ENCODE results near the gene OPTN.

Gene OPTN

DNA sequence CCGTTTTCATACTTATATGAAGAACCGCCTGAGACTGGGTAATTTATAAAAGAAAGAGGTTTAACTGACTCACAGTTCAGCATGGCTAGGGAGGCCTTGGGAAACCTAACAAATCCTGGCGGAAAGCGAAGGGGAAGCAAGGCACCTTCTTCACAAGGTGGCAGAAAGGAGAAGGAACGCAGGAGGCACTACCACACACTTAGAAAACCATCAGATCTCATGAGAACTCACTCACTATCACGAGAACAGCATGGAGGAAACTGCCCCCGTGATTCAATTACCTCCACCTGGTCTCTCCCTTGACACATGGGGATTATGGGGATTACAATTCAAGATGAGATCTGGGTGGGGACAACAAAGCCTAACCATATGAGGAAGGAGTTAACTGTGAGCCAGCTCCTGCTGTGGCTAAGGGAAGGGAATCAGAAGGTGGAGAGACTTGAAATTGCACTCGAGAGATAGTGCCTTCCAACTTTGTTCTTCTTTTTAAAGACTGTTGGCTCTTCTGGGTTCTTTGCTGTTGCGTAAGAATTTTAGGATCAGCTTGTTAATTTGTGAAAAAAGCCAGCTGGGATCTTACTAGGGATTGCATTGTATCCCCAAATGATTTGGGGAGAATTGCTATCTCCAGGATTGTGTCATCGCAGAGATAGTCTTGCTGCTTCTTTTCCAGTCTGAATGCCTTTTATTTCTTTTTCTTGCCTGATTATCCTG, 21.0 kb downstream of the OPTN start:
- no peak for TF ChIP-seq CTCF (IDR thresholded peaks at IDR 0.05; ENCODE audit: insufficient read depth, low read depth, low read length, missing control alignments)
- DNase-seq (ENCODE audit: low read depth) = no peak
- no peak overlapping the region for H3K4me3 ChIP-seq (ENCODE audit: low read depth, low read length)

- H3K4me3 ChIP-seq (ENCODE audit: low read depth, low read length) = no peak overlapping the region
- DNase-seq (ENCODE audit: low read depth) = no peak
- no peak for TF ChIP-seq CTCF (IDR thresholded peaks at IDR 0.05; ENCODE audit: insufficient read depth, low read depth, low read length, missing control alignments)
Observed at GRCh38 chr10:13121500-13121854, 21.5 kb downstream of the OPTN start.

GRCh38 chr10:13136651-13137050, 36.7 kb downstream of the OPTN start:
- no peak for DNase-seq (ENCODE audit: low read depth)
- TF ChIP-seq CTCF (IDR thresholded peaks at IDR 0.05; ENCODE audit: insufficient read depth, low read depth, low read length, missing control alignments) = no peak
- no peak overlapping the region for H3K4me3 ChIP-seq (ENCODE audit: low read depth, low read length)

GRCh38 chr10:13139150-13139549, 39.2 kb downstream of the OPTN start:
- TF ChIP-seq CTCF (IDR thresholded peaks at IDR 0.05; ENCODE audit: insufficient read depth, low read depth, low read length, missing control alignments) = no peak
- H3K4me3 ChIP-seq (ENCODE audit: low read depth, low read length) = no peak overlapping the region
- no peak for DNase-seq (ENCODE audit: low read depth)

- TF ChIP-seq CTCF (IDR thresholded peaks at IDR 0.05; ENCODE audit: insufficient read depth, low read depth, low read length, missing control alignments) = no peak
- DNase-seq (ENCODE audit: low read depth) = no peak
- H3K4me3 ChIP-seq (ENCODE audit: low read depth, low read length) = no peak overlapping the region
Observed at GRCh38 chr10:13139676-13140075, 39.7 kb downstream of the OPTN start.

GRCh38 chr10:13140627-13141190, 40.7 kb downstream of the OPTN start:
- no peak overlapping the region for H3K4me3 ChIP-seq (ENCODE audit: low read depth, low read length)
- TF ChIP-seq CTCF (IDR thresholded peaks at IDR 0.05; ENCODE audit: insufficient read depth, low read depth, low read length, missing control alignments) = no peak
- no peak for DNase-seq (ENCODE audit: low read depth)

GRCh38 chr10:13143766-13144165, 43.8 kb downstream of the OPTN start:
- no peak overlapping the region for H3K4me3 ChIP-seq (ENCODE audit: low read depth, low read length)
- no peak for DNase-seq (ENCODE audit: low read depth)
- TF ChIP-seq CTCF (IDR thresholded peaks at IDR 0.05; ENCODE audit: insufficient read depth, low read depth, low read length, missing control alignments) = no peak

All from GM12865 (cell line).